Omental fat pad (tissue), 4 donors: ENCODE results near the gene HS6ST3. TPM values are rescaled to one million over a fixed set of nuclear protein-coding genes. Genes with fewer than 3 reads are reported as not detected.

Source experiments
- ATAC-seq: fragments of 150-250 bp; one replicate; pipeline ENCODE4 v1.9.1; 2016; ENCODE audit warnings: mild to moderate bottlenecking, moderate library complexity; ENCODE audit not compliant: low FRiP score
- DNase-seq: peaks from one replicate; pipeline ENCODE4 v3.0.0-alpha.2; 2019; ENCODE audit warnings: low spot score
- total RNA-seq, 4 donors: library from RNA; depleted of rRNA; stranded (reverse); fragments of >200 nt; gene quantifications; one replicate each; pipeline ENCODE4 v1.1.0, GENCODE V29; 2016
- TF ChIP-seq, protein P1 (sequence below), 3 donors: fragments of 450-650 bp; IDR thresholded peaks; one replicate each; pipeline ENCODE4 v1.5.1; 2016 to 2017; ENCODE audit warnings: antibody characterized with exemption in 3 of 3, mild to moderate bottlenecking in 3 of 3, moderate library complexity in 2 of 3

HS6ST3 gene
- total RNA-seq, 4 donors from 2014 or later, result 0.09 to 0.32 (median 0.24) TPM; not detected in 1

GRCh38 chr13:96422002-96422401, 332.1 kb downstream of the HS6ST3 start:
- no peak for DNase-seq
- TF ChIP-seq, protein P1, sequence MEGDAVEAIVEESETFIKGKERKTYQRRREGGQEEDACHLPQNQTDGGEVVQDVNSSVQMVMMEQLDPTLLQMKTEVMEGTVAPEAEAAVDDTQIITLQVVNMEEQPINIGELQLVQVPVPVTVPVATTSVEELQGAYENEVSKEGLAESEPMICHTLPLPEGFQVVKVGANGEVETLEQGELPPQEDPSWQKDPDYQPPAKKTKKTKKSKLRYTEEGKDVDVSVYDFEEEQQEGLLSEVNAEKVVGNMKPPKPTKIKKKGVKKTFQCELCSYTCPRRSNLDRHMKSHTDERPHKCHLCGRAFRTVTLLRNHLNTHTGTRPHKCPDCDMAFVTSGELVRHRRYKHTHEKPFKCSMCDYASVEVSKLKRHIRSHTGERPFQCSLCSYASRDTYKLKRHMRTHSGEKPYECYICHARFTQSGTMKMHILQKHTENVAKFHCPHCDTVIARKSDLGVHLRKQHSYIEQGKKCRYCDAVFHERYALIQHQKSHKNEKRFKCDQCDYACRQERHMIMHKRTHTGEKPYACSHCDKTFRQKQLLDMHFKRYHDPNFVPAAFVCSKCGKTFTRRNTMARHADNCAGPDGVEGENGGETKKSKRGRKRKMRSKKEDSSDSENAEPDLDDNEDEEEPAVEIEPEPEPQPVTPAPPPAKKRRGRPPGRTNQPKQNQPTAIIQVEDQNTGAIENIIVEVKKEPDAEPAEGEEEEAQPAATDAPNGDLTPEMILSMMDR (IDR thresholded peaks at IDR 0.05), result no peak
- no peak for ATAC-seq

- DNase-seq (no peak), ATAC-seq (no peak)
- TF ChIP-seq, protein P1 (IDR thresholded peaks at IDR 0.05), result no peak
These were observed 336.3 kb downstream of the HS6ST3 start for GRCh38 chr13:96426167-96426566.

DNA sequence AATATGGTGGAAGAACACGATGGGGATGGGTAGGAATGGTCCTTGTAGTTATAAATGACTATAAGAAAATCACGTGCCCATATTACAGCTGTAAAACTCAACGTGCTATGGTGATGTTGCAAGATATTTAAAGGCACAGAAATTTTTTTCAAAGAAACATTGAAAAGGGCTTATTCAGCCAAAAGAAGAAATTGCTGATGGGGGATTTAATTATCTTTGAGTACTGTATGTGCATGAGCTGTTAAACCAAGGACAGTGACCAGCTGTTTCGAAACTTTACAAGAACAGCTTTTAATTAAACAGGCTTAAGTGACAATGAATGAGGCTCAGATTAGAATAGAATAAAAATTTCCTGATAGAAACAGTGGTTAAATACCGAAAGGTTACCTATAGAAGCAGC, 339.0 kb downstream of the HS6ST3 start:
- DNase-seq, result no peak
- TF ChIP-seq, protein P1 (IDR thresholded peaks at IDR 0.05), result no peak
- no peak for ATAC-seq

GRCh38 chr13:96431044-96431581, 341.2 kb downstream of the HS6ST3 start:
- ATAC-seq (no peak), DNase-seq (no peak)
- TF ChIP-seq, protein P1 (IDR thresholded peaks at IDR 0.05), result no peak

- no peak for DNase-seq
- TF ChIP-seq, protein P1 (IDR thresholded peaks at IDR 0.05), result no peak
- no peak for ATAC-seq
These were observed 354.8 kb downstream of the HS6ST3 start for GRCh38 chr13:96444676-96445075.

DNA sequence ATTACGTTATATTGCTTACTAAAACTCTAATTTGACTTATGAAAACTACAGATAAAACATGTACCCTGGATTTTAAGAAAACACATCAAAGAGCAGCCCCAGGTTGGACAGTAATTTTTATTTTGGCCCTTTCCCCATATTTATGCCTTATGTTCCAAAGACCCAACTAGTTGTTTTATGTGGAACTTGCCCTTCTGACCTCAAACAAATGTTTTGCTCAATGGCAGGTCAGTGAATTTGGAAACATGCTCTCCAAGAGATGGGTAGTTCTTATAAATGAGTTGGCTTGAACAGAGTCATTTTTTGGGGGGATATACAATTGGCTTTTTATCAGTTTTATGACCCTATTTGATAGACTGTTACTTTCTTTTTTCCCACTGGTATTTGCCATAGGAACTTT, 360.0 kb downstream of the HS6ST3 start:
- DNase-seq, result no peak
- TF ChIP-seq, protein P1 (IDR thresholded peaks at IDR 0.05), result no peak
- ATAC-seq, result no peak

- DNase-seq (no peak), ATAC-seq (no peak)
- TF ChIP-seq, protein P1 (IDR thresholded peaks at IDR 0.05), result no peak
These were observed 360.6 kb downstream of the HS6ST3 start for GRCh38 chr13:96450326-96451020.
